Caco-2 (cell line): ENCODE data around the gene FAM50B. TPM values are rescaled to one million over a fixed set of nuclear protein-coding genes. Genes with fewer than 3 reads are reported as not detected.

Experiments
- BruUV-seq: library from RNA; stranded (reverse); fragments of 400-500 nt; replicated peaks from 2 replicates; lab custom pipeline; 2021; lab: Mats Ljungman, UMichigan
- CTCF ChIA-PET: fragments of 300-600 bp; sonication (Branson Sonifier 250); formaldehyde crosslinking; loops from one replicate; lab custom pipeline; 2022; ENCODE audit warnings: antibody characterized with exemption; lab: Charles Lee
- POLR2A ChIA-PET: fragments of 300-600 bp; sonication (Branson Sonifier 250); formaldehyde crosslinking; loops from one replicate; lab custom pipeline; 2022; ENCODE audit warnings: antibody characterized with exemption; lab: Charles Lee
- DNase-seq, 2 experiments: peaks; one replicate each; pipeline versions ENCODE4 v3.0.0 to v3.0.0-alpha.2; 2020 to 2022
- H3K27me3 ChIP-seq: replicated peaks from 2 replicates; pipeline ENCODE4 v1.6.0; 2011; ENCODE audit warnings: low read length; ENCODE audit not compliant: control insufficient read depth, insufficient read depth
- H3K36me3 ChIP-seq: 2 replicates; pipeline ENCODE4 v1.5.1; 2011; ENCODE audit warnings: low read length; ENCODE audit not compliant: control insufficient read depth, insufficient read depth
- H3K4me1 ChIP-seq: fragments of 250-450 bp; sonication (Bioruptor Pico); 2 replicates; pipeline ENCODE4 v1.5.1; 2020; ENCODE audit warnings: mild to moderate bottlenecking
- H3K4me3 ChIP-seq: 2 replicates; pipeline ENCODE4 v1.5.1; 2011; ENCODE audit warnings: low read depth, mild to moderate bottlenecking, control low read depth, low read length
- H3K9me3 ChIP-seq: fragments of 250-450 bp; sonication (Bioruptor Pico); 2 replicates; pipeline ENCODE4 v1.5.1; 2020; ENCODE audit warnings: mild to moderate bottlenecking, moderate library complexity
- H3K27ac Mint-ChIP-seq: one replicate; pipeline ENCODE4 v1.8.0; 2022; ENCODE audit warnings: mixed read lengths; ENCODE audit not compliant: unreplicated experiment
- H3K27me3 Mint-ChIP-seq: one replicate; pipeline ENCODE4 v1.8.0; 2022; ENCODE audit warnings: mixed read lengths; ENCODE audit not compliant: insufficient read depth, unreplicated experiment
- H3K36me3 Mint-ChIP-seq: one replicate; pipeline ENCODE4 v1.8.0; 2022; ENCODE audit warnings: mild to moderate bottlenecking, mixed read lengths; ENCODE audit not compliant: insufficient read depth, unreplicated experiment
- H3K4me1 Mint-ChIP-seq: one replicate; pipeline ENCODE4 v1.8.0; 2022; ENCODE audit warnings: low read depth, mixed read lengths; ENCODE audit not compliant: unreplicated experiment
- H3K4me3 Mint-ChIP-seq: one replicate; pipeline ENCODE4 v1.8.0; 2022; ENCODE audit warnings: mild to moderate bottlenecking, moderate library complexity, mixed read lengths; ENCODE audit not compliant: unreplicated experiment
- H3K9me3 Mint-ChIP-seq: one replicate; pipeline ENCODE4 v1.8.0; 2022; ENCODE audit warnings: mixed read lengths; ENCODE audit not compliant: unreplicated experiment
- CTCF ChIP-seq, 2 experiments: fragments of 200-600 bp in 1 of 2; IDR thresholded peaks; 1 replicate in 1 of 2; 2 replicates in 1 of 2; pipeline versions ENCODE4 v1.5.1 to v1.8.0; 2011 to 2022; ENCODE audit warnings: antibody characterized with exemption in 1 of 2, control low read depth in 1 of 2, inconsistent platforms in 1 of 2, low read depth in 1 of 2, low read length in 1 of 2, mild to moderate bottlenecking in 1 of 2, moderate library complexity in 1 of 2; ENCODE audit not compliant: insufficient read depth in 1 of 2, severe bottlenecking in 1 of 2, unreplicated experiment in 1 of 2
- intact Hi-C: fragments of 100-400 bp; cut with micrococcal nuclease; formaldehyde crosslinking; loops from one replicate; pipeline ENCODE4 v1.10.0; 2022; ENCODE audit not compliant: unreplicated experiment
- total RNA-seq: library from RNA; stranded (reverse); gene quantifications from 2 replicates; pipeline ENCODE4 v1.2.3, GENCODE V29; 2022

Gene FAM50B
- total RNA-seq, 1 experiment from 2014 or later, result not detected

- peaks cover 3% of the 10 kb centered on the region; the same call in 1 of the 2 replicates for H3K4me1 ChIP-seq
- BruUV-seq, result no TSS peak
- Mint-ChIP-seq H3K27me3 (no peaks in the 10 kb centered on the region), H3K27ac (no peak overlapping the region), H3K4me1 (no peaks in the 10 kb centered on the region), H3K4me3 (no peak overlapping the region), H3K9me3 (no peaks in the 10 kb centered on the region), H3K36me3 (no peaks in the 10 kb centered on the region)
- no peaks in the 10 kb centered on the region for H3K9me3 ChIP-seq
- intact Hi-C loops, result no loop called here
- no peaks in the 10 kb centered on the region for H3K36me3 ChIP-seq
- no peaks in the 10 kb centered on the region for H3K27me3 ChIP-seq
- no peak for TF ChIP-seq CTCF (IDR thresholded peaks at IDR 0.05; ENCODE audit: insufficient read depth in 1 of 2, low read depth in 1 of 2, low read length in 1 of 2, severe bottlenecking in 1 of 2, unreplicated experiment in 1 of 2)
- CTCF ChIA-PET, result interaction anchor here (0.6 kb wide), 1 partner anchor 180 kb away, joined by 7 read pairs; no protein-coding TSS in a partner anchor
- POLR2A ChIA-PET, result no interaction called here
- no peak for DNase-seq
- no peak overlapping the region for H3K4me3 ChIP-seq
These were observed 7.2 kb upstream of the FAM50B start for GRCh38 chr6:3841711-3842565.

- ChIA-PET CTCF (no interaction called here), POLR2A (no interaction called here)
- no peak overlapping the region for H3K27ac Mint-ChIP-seq
- BruUV-seq, result no TSS peak
- no peak overlapping the region for H3K4me3 Mint-ChIP-seq
- intact Hi-C loops, result no loop called here
- no peak for DNase-seq
- Histone ChIP-seq H3K9me3 (0 out of 2 replicates have a peak, but pooled peaks cover under 1% of the 10 kb centered on the region), H3K36me3 (no peaks in the 10 kb centered on the region), H3K4me1 (peaks cover 3% of the 10 kb centered on the region; the same call in 1 of the 2 replicates), H3K27me3 (no peaks in the 10 kb centered on the region), H3K4me3 (no peak overlapping the region)
- no peaks in the 10 kb centered on the region for H3K36me3 Mint-ChIP-seq
- TF ChIP-seq CTCF (IDR thresholded peaks at IDR 0.05; ENCODE audit: insufficient read depth in 1 of 2, low read depth in 1 of 2, low read length in 1 of 2, severe bottlenecking in 1 of 2, unreplicated experiment in 1 of 2), result no peak
- H3K9me3 Mint-ChIP-seq, result peaks cover 7% of the 10 kb centered on the region
- no peaks in the 10 kb centered on the region for H3K27me3 Mint-ChIP-seq
- no peaks in the 10 kb centered on the region for H3K4me1 Mint-ChIP-seq
These were observed 5.6 kb upstream of the FAM50B start for GRCh38 chr6:3843379-3844096.

GRCh38 chr6:3844097-3844463 lies 5.1 kb upstream of the FAM50B start:
- H3K36me3 ChIP-seq, result no peaks in the 10 kb centered on the region
- peaks cover 3% of the 10 kb centered on the region; the same call in 1 of the 2 replicates for H3K4me1 ChIP-seq
- H3K4me3 ChIP-seq, result no peak overlapping the region
- H3K4me1 Mint-ChIP-seq, result no peaks in the 10 kb centered on the region
- H3K36me3 Mint-ChIP-seq, result no peaks in the 10 kb centered on the region
- TF ChIP-seq CTCF (IDR thresholded peaks at IDR 0.05; ENCODE audit: insufficient read depth in 1 of 2, low read depth in 1 of 2, low read length in 1 of 2, severe bottlenecking in 1 of 2, unreplicated experiment in 1 of 2), result no peak
- no peak for DNase-seq
- no TSS peak for BruUV-seq
- no peaks in the 10 kb centered on the region for H3K27me3 Mint-ChIP-seq
- no peak overlapping the region for H3K27ac Mint-ChIP-seq
- POLR2A ChIA-PET, result no interaction called here
- peaks cover 6% of the 10 kb centered on the region; the same call in 1 of the 2 replicates for H3K9me3 ChIP-seq
- peaks cover 12% of the 10 kb centered on the region for H3K9me3 Mint-ChIP-seq
- intact Hi-C loops, result no loop called here
- no peaks in the 10 kb centered on the region for H3K27me3 ChIP-seq
- CTCF ChIA-PET, result no interaction called here
- no peak overlapping the region for H3K4me3 Mint-ChIP-seq
